ENCODE measurements around the gene FRA10AC1. TPM values are rescaled to one million over a fixed set of nuclear protein-coding genes. Genes with fewer than 3 reads are reported as not detected.

The FRA10AC1 gene
- total RNA-seq, 6 experiments from 2014 or later: 4.2 to 9.4 (median 6.6) TPM

DNA sequence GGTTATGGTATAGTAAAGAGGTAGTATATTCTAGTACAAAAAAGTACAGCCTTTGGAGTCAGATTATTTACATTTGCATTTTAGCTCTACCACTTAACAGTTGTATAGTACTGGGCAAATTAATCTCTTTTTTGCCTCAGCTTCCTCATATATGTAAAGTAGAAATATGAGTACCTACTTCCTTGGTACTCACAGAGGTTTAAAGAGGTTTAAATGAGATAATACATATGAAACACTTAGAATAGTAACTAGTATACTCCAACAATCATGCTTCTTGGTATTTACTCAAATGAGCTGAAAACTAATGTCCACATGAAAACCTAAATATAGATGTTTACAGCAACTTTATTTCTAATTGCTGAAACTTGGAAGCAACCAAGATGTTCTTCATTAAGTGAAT is 14.7 kb downstream of the FRA10AC1 start:
- H3K9me3 ChIP-seq: no peaks in the 10 kb centered on the region
- ATAC-seq: no peak
- H3K4me3 ChIP-seq: no peak overlapping the region
- DNase-seq: no peak
- TF ChIP-seq, protein P1, sequence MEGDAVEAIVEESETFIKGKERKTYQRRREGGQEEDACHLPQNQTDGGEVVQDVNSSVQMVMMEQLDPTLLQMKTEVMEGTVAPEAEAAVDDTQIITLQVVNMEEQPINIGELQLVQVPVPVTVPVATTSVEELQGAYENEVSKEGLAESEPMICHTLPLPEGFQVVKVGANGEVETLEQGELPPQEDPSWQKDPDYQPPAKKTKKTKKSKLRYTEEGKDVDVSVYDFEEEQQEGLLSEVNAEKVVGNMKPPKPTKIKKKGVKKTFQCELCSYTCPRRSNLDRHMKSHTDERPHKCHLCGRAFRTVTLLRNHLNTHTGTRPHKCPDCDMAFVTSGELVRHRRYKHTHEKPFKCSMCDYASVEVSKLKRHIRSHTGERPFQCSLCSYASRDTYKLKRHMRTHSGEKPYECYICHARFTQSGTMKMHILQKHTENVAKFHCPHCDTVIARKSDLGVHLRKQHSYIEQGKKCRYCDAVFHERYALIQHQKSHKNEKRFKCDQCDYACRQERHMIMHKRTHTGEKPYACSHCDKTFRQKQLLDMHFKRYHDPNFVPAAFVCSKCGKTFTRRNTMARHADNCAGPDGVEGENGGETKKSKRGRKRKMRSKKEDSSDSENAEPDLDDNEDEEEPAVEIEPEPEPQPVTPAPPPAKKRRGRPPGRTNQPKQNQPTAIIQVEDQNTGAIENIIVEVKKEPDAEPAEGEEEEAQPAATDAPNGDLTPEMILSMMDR (IDR thresholded peaks at IDR 0.05): no peak
- no peak for TF ChIP-seq POLR2A (IDR thresholded peaks at IDR 0.05)
- no peaks in the 10 kb centered on the region for H3K4me1 ChIP-seq
- H3K36me3 ChIP-seq: peaks cover 0 to 15% (median 8%) of the 10 kb centered on the region in 4 donors
- no peak overlapping the region for H3K27ac ChIP-seq
- no peaks in the 10 kb centered on the region for H3K27me3 ChIP-seq
- intact Hi-C loops (cut with DNase I): loop anchor here in 1 of 2 donors (10.0 kb wide), 1 partner anchor 133 kb away; no protein-coding TSS in a partner anchor

DNA sequence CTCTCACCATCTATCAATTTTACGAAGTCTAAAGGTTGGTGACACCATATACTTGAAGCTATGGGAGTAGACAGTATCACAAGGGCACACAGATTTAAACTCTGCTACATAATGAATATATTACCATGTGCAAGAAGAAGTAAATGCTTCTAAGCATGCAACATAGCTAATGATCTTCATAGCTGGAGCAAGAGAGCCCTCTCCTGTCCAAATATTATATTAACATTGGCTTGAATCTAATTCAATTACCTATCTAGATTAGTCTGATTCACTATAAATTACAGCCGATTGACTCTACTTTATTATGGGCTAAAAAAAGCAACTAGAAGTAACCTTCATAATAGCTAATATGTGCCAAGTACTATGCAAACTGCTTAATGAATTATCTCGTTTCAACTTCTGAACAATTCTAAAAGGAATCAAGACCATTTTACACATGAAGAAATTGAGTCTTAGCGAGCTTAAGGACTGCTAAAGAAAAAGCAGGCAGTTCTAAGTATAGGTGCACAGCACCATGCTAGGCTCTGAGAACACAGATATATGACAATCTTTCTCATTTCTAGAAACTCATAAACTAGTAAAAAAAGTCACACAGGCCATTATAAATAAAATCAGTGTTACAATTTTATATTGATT is 21.9 kb downstream of the FRA10AC1 start:
- Histone ChIP-seq H3K9me3 (no peaks in the 10 kb centered on the region), H3K4me3 (no peak overlapping the region), H3K36me3 (peaks cover 0 to 12% (median 2%) of the 10 kb centered on the region in 4 donors), H3K4me1 (peaks cover 0 to 15% (median 0%) of the 10 kb centered on the region in 4 donors), H3K27me3 (no peaks in the 10 kb centered on the region), H3K27ac (no peak overlapping the region)
- no peak for TF ChIP-seq POLR2A (IDR thresholded peaks at IDR 0.05)
- TF ChIP-seq, protein P1 (IDR thresholded peaks at IDR 0.05): peak; percentile 49 to 77 (median 60)
- ATAC-seq: peak; percentile 95 to 97 (median 95)
- 31% methylated on average over 4 of the region's 4 CpGs for WGBS (ENCODE audit: insufficient coverage, low coverage, low lambda C conversion rate, missing lambda C conversion rate)
- intact Hi-C loops (cut with DNase I): loop anchor here in 1 of 2 donors (10.0 kb wide), 1 partner anchor 126 kb away; no protein-coding TSS in a partner anchor
- DNase-seq: no peak

DNA sequence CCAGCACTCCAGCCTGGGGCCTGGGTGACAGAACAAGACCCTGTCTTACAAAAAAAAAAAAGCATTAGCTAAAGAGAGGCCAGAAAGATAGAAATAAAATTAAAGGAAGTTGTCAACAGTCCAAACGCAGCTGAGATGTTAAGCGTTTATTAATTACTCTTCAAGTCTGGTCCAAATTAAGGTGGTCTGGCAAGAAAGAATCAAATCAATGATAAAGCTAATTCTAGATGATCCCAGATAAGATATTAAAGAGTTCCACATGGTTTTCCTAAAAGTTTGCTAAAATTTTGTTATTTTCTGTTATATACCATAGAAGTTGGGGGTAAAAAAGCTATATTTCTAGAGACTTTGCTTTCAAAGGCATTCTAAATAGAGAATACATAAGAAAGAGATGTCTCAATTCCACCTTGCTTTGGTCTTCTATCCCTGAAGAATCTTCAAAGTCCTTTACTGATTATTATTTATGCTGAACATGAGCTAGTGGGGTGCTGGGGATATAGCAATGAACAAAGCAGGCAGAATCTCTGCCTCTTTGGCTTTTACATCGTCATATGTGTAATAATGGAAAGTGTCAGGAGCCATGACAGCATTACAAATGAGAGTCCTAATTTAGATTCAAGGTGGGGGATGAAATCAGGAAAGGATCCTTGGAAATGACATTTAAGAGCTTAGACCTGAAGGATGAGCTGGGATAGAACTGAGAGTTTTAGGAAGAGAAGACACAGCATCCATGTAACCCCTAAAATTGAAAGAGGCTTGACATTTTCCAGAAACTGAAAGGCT is 23.4 kb downstream of the FRA10AC1 start:
- 87% methylated on average over 3 of the region's 3 CpGs for WGBS (ENCODE audit: insufficient coverage, low coverage, low lambda C conversion rate, missing lambda C conversion rate)
- intact Hi-C loops (cut with DNase I): loop anchor here in 1 of 2 donors (10.0 kb wide), 1 partner anchor 84 kb away; no protein-coding TSS in a partner anchor
- peaks cover 0 to 30% (median 3%) of the 10 kb centered on the region in 4 donors for H3K4me1 ChIP-seq
- no peak for TF ChIP-seq POLR2A (IDR thresholded peaks at IDR 0.05)
- TF ChIP-seq, protein P1 (IDR thresholded peaks at IDR 0.05): no peak
- H3K27ac ChIP-seq: no peak overlapping the region
- no peak overlapping the region for H3K4me3 ChIP-seq
- H3K27me3 ChIP-seq: no peaks in the 10 kb centered on the region
- no peaks in the 10 kb centered on the region for H3K9me3 ChIP-seq
- ATAC-seq (no peak), DNase-seq (no peak)
- H3K36me3 ChIP-seq: peaks cover 0 to 12% (median 3%) of the 10 kb centered on the region in 4 donors

DNA sequence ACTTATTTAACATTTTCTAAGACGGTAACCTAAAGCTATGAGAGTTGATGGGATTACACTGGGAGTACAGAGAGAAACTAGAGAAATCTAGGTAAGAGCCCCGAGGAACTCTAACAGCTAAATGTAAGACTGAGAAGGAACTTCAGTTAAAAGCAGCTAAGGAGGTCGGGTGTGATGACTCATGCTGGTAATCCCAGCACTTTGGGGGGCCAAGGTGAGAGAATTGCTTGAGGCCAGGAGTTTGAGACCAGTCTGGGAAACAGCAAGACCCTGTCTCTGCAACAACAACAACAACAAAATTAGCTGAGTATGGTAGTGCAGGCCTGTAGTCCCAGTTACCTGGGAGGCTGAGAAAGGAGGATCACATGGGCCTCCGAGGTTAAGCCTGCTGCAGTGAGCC is 24.0 kb downstream of the FRA10AC1 start:
- H3K36me3 ChIP-seq: peaks cover 0 to 12% (median 3%) of the 10 kb centered on the region in 4 donors
- H3K9me3 ChIP-seq: no peaks in the 10 kb centered on the region
- TF ChIP-seq, protein P1 (IDR thresholded peaks at IDR 0.05): no peak
- no peak for TF ChIP-seq POLR2A (IDR thresholded peaks at IDR 0.05)
- 89% methylated on average over 4 of the region's 4 CpGs for WGBS (ENCODE audit: insufficient coverage, low coverage, low lambda C conversion rate, missing lambda C conversion rate)
- no peaks in the 10 kb centered on the region for H3K27me3 ChIP-seq
- no peak overlapping the region for H3K4me3 ChIP-seq
- intact Hi-C loops (cut with DNase I): loop anchor here in 1 of 2 donors (10.0 kb wide), 1 partner anchor 84 kb away; no protein-coding TSS in a partner anchor
- no peak for DNase-seq
- peaks cover 0 to 36% (median 5%) of the 10 kb centered on the region in 4 donors for H3K4me1 ChIP-seq
- H3K27ac ChIP-seq: no peak overlapping the region
- no peak for ATAC-seq

Data from right lobe of liver (tissue), 6 donors.